Mesothelial cell of epicardium (in vitro differentiated cells): ENCODE data around the gene OR2AG1. TPM values are rescaled to one million over a fixed set of nuclear protein-coding genes. Genes with fewer than 3 reads are reported as not detected.

Experiments used
- DNase-seq, 2 experiments: peaks; one replicate each; pipeline ENCODE4 v3.0.0; 2021; ENCODE audit warnings: low spot score in 2 of 2; ENCODE audit not compliant: unreplicated experiment in 2 of 2
- H3K27ac Mint-ChIP-seq: 2 replicates; pipeline ENCODE4 v1.8.0; 2021; ENCODE audit warnings: mixed read lengths
- H3K27me3 Mint-ChIP-seq: 2 replicates; pipeline ENCODE4 v1.8.0; 2021; ENCODE audit warnings: low read depth, mixed read lengths
- H3K36me3 Mint-ChIP-seq: 2 replicates; pipeline ENCODE4 v1.8.0; 2021; ENCODE audit warnings: mixed read lengths
- H3K4me1 Mint-ChIP-seq: 2 replicates; pipeline ENCODE4 v1.8.0; 2021; ENCODE audit warnings: mixed read lengths
- H3K4me3 Mint-ChIP-seq: 2 replicates; pipeline ENCODE4 v1.8.0; 2021; ENCODE audit warnings: mild to moderate bottlenecking, moderate library complexity, mixed read lengths
- H3K9me3 Mint-ChIP-seq: 2 replicates; pipeline ENCODE4 v1.8.0; 2021; ENCODE audit warnings: mixed read lengths
- total RNA-seq: library from RNA; stranded (reverse); gene quantifications from 3 replicates; pipeline ENCODE4 v1.2.1, GENCODE V29; 2021
- TF ChIP-seq, protein P1 (sequence below): fragments of 200-600 bp; sonication (generic); IDR thresholded peaks from one replicate; pipeline ENCODE4 v1.5.0; 2021; ENCODE audit warnings: antibody characterized with exemption; ENCODE audit not compliant: unreplicated experiment

The OR2AG1 gene
- total RNA-seq, 1 donor from 2014 or later, result not detected

DNA sequence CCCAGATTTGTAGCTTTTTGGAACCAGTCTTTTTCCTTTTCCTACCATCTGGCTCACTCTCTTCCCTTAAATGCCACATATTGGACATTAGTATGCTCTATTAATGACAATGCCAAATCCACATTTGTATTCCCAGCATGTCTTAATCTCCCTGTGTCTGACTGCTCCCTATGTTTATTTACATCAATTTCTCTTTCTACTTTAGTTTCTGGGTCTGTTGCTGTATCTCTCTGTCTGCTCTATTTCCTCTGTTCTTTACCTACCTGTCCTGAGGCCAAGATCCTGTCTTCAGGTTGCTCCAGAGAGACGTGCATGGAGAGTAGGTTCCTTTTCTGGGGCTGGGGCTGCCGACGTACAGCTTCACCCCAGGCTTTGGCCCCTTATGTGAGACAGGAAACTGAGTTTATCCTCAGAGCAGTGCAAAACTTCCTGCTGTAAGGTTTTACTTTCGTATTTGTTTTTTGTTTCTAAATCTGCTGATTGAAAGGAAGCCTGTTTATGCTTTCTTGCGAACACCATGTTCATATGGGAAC lies 36.7 kb upstream of the OR2AG1 start:
- no peaks in the 10 kb centered on the region for H3K4me1 Mint-ChIP-seq
- no peak for DNase-seq
- no peaks in the 10 kb centered on the region for H3K9me3 Mint-ChIP-seq
- no peaks in the 10 kb centered on the region for H3K36me3 Mint-ChIP-seq
- peaks cover 19% of the 10 kb centered on the region for H3K27me3 Mint-ChIP-seq
- no peak overlapping the region for H3K27ac Mint-ChIP-seq
- H3K4me3 Mint-ChIP-seq, result no peak overlapping the region
- TF ChIP-seq, protein P1, sequence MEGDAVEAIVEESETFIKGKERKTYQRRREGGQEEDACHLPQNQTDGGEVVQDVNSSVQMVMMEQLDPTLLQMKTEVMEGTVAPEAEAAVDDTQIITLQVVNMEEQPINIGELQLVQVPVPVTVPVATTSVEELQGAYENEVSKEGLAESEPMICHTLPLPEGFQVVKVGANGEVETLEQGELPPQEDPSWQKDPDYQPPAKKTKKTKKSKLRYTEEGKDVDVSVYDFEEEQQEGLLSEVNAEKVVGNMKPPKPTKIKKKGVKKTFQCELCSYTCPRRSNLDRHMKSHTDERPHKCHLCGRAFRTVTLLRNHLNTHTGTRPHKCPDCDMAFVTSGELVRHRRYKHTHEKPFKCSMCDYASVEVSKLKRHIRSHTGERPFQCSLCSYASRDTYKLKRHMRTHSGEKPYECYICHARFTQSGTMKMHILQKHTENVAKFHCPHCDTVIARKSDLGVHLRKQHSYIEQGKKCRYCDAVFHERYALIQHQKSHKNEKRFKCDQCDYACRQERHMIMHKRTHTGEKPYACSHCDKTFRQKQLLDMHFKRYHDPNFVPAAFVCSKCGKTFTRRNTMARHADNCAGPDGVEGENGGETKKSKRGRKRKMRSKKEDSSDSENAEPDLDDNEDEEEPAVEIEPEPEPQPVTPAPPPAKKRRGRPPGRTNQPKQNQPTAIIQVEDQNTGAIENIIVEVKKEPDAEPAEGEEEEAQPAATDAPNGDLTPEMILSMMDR, result no peak

DNA sequence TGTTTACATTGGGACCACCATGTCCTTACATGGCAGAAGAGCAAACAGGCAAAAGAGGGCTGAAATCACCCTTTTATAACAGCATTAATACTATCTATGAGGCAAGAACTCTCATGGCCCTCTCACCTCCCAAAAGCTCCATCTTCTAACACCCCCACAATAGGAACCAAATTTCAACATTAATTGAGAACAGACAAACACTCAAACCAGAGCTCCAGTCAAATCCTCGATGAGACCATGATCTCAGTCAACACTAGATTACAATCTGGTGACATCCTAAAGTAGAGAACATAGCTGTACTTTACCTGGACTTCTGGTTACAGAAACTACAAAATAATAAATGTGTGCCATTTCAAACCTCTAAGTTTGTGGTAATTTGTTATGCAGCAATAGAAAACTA lies 36.2 kb upstream of the OR2AG1 start:
- peaks cover 19% of the 10 kb centered on the region for H3K27me3 Mint-ChIP-seq
- no peaks in the 10 kb centered on the region for H3K9me3 Mint-ChIP-seq
- no peak overlapping the region for H3K4me3 Mint-ChIP-seq
- H3K27ac Mint-ChIP-seq, result no peak overlapping the region
- TF ChIP-seq, protein P1, result no peak
- DNase-seq, result no peak
- H3K36me3 Mint-ChIP-seq, result no peaks in the 10 kb centered on the region
- no peaks in the 10 kb centered on the region for H3K4me1 Mint-ChIP-seq

DNA sequence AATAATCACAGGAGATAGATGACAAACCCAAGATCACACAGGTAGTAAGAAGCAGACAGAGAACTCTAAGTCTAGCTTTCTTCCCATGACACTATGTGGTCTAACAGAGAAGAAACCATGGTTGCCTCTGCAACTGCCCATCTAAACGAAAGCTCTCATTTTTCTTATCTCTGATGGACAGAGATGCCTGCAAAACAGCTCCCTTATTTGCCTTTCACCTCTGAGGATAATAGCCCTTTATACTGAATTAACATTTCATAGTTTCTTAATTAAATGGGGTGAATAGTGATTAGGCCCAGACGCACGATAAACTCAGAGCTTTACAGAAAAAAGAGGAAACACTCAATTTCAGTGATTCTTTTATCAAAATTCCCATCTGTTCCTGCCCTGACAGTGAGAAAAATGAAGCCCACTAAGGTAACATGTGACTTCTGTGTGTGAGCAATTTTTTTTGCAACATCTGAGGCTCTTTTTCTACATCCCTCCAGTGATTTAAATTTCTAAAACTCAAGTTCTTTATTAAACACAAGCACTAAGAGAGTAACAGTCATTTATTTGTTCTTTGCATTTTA lies 35.6 kb upstream of the OR2AG1 start:
- Mint-ChIP-seq H3K27me3 (peaks cover 19% of the 10 kb centered on the region), H3K4me3 (no peak overlapping the region), H3K27ac (no peak overlapping the region), H3K36me3 (no peaks in the 10 kb centered on the region), H3K9me3 (no peaks in the 10 kb centered on the region), H3K4me1 (no peaks in the 10 kb centered on the region)
- DNase-seq, result no peak
- TF ChIP-seq, protein P1, result no peak

DNA sequence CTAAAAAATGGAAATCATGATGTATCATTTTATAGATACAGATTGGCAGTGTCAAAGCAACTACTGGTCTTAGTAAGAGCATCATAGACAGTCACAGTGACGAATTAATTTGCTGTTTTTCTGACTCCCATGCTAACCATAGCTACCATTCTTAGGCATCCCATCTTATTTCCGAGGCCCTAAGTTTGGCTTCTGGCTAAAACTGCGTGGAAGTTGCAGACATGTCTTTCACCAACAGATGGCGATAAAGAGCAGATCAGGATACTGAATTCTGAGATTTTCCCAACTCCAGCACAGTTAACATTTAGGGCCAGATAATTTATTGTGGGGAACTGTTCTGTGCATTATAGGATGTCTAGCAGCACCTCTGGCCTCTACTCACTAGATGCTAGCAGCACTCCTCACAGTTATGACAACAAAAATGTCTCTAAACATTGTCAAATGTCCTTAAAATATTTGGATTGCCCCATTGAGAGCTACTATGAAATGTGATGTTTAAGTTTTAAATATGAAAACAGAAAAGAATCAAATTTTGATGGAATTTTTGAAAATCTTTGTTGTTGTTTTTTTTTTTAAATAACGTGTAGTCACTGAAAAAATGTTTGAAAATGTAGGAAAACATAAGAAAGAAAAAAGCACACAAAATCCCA lies 27.4 kb upstream of the OR2AG1 start:
- DNase-seq, result peak in 1 of 2 experiments; percentile 44
- Mint-ChIP-seq H3K36me3 (no peaks in the 10 kb centered on the region), H3K9me3 (no peaks in the 10 kb centered on the region), H3K27ac (no peak overlapping the region), H3K4me1 (no peaks in the 10 kb centered on the region), H3K27me3 (peaks cover 3% of the 10 kb centered on the region), H3K4me3 (no peak overlapping the region)
- TF ChIP-seq, protein P1, result peak; percentile 90

DNA sequence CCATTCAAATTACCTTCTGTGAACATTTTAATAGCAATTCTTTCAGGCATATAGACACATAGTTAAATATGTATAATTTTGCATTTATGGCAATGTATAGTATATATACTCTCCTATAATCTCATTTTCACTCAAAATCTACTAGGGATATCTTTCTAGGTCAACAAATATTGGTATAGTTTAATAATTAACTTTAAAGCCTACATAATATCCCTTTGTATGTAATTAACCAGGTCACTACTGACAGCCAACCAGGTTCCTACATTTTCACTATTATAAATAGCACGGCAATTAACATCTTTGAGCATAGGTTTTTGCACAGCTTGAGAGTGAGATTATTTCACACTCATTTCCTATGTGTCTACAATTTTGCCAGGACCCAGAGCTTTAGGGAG lies 26.9 kb upstream of the OR2AG1 start:
- H3K9me3 Mint-ChIP-seq, result no peaks in the 10 kb centered on the region
- no peak for DNase-seq
- H3K36me3 Mint-ChIP-seq, result no peaks in the 10 kb centered on the region
- no peak overlapping the region for H3K4me3 Mint-ChIP-seq
- H3K27me3 Mint-ChIP-seq, result peaks cover under 1% of the 10 kb centered on the region
- no peak overlapping the region for H3K27ac Mint-ChIP-seq
- no peaks in the 10 kb centered on the region for H3K4me1 Mint-ChIP-seq
- TF ChIP-seq, protein P1, result no peak
